Measurements from ENCODE around the gene SARNP.

The SARNP gene

GRCh38 chr12:55795950-55796349 lies 21.6 kb downstream of the SARNP start:
- no peak overlapping the region for H3K4me2 ChIP-seq (ENCODE audit: low read depth, low read length, poor library complexity, severe bottlenecking)
- no peaks in the 10 kb centered on the region for H3K27me3 ChIP-seq (ENCODE audit: low read length)
- no peak overlapping the region for H2AFZ ChIP-seq (ENCODE audit: low read depth, low read length, severe bottlenecking)
- no peak overlapping the region for H3K27ac ChIP-seq (ENCODE audit: low read depth, low read length)
- H3K9me2 ChIP-seq (replicated peaks; ENCODE audit: insufficient read depth, low read length), result no peaks in the 10 kb centered on the region
- no peaks in the 10 kb centered on the region for H3K79me2 ChIP-seq (ENCODE audit: insufficient read depth, low read length)
- H3F3A ChIP-seq (ENCODE audit: insufficient read depth), result peaks cover 1% of the 10 kb centered on the region; the same call in 1 of the 2 replicates
- H3K4me3 ChIP-seq (ENCODE audit: insufficient read depth, low read length, poor library complexity, severe bottlenecking), result no peak overlapping the region
- H3K9ac ChIP-seq (ENCODE audit: low read length), result no peak overlapping the region
- no peaks in the 10 kb centered on the region; the same call in 1 of the 2 replicates for H4K20me1 ChIP-seq (ENCODE audit: low read depth, low read length)
- H3K9me3 ChIP-seq (ENCODE audit: insufficient read depth, low read length), result no peaks in the 10 kb centered on the region
- TF ChIP-seq EZH2phosphoT487 (conservative IDR thresholded peaks at IDR 0.05; ENCODE audit: low read length) (no peak), CTCF (IDR thresholded peaks at IDR 0.05; ENCODE audit: insufficient read depth, low read length, poor library complexity, severe bottlenecking) (no peak)
- H3K36me3 ChIP-seq (ENCODE audit: low read length), result peaks cover 62% of the 10 kb centered on the region

GRCh38 chr12:55789893-55790292 lies 27.6 kb downstream of the SARNP start:
- no peaks in the 10 kb centered on the region for H3K9me3 ChIP-seq (ENCODE audit: insufficient read depth, low read length)
- H3K36me3 ChIP-seq (ENCODE audit: low read length), result peaks cover 57% of the 10 kb centered on the region

GRCh38 chr12:55789171-55789570 lies 28.4 kb downstream of the SARNP start:
- TF ChIP-seq EZH2phosphoT487 (conservative IDR thresholded peaks at IDR 0.05; ENCODE audit: low read length), result no peak
- no peak for TF ChIP-seq CTCF (IDR thresholded peaks at IDR 0.05; ENCODE audit: insufficient read depth, low read length, poor library complexity, severe bottlenecking)
- no peaks in the 10 kb centered on the region for H3K79me2 ChIP-seq (ENCODE audit: insufficient read depth, low read length)
- no peaks in the 10 kb centered on the region for H4K20me1 ChIP-seq (ENCODE audit: low read depth, low read length)
- 0 out of 2 replicates have a peak, but pooled peaks cover 7% of the 10 kb centered on the region for H3F3A ChIP-seq (ENCODE audit: insufficient read depth)
- no peaks in the 10 kb centered on the region for H3K27me3 ChIP-seq (ENCODE audit: low read length)
- H3K36me3 ChIP-seq (ENCODE audit: low read length), result peaks cover 57% of the 10 kb centered on the region
- no peaks in the 10 kb centered on the region for H3K9me3 ChIP-seq (ENCODE audit: insufficient read depth, low read length)
- H3K27ac ChIP-seq (ENCODE audit: low read depth, low read length), result no peak overlapping the region
- H2AFZ ChIP-seq (ENCODE audit: low read depth, low read length, severe bottlenecking), result no peak overlapping the region
- no peak overlapping the region for H3K4me3 ChIP-seq (ENCODE audit: insufficient read depth, low read length, poor library complexity, severe bottlenecking)
- no peak overlapping the region for H3K9ac ChIP-seq (ENCODE audit: low read length)
- H3K9me2 ChIP-seq (replicated peaks; ENCODE audit: insufficient read depth, low read length), result no peaks in the 10 kb centered on the region
- H3K4me2 ChIP-seq (ENCODE audit: low read depth, low read length, poor library complexity, severe bottlenecking), result no peak overlapping the region

More at GRCh38 chr12:55789893-55790292, 27.6 kb downstream of the SARNP start:
- Histone ChIP-seq H3K27me3 (ENCODE audit: low read length) (no peaks in the 10 kb centered on the region), H4K20me1 (ENCODE audit: low read depth, low read length) (no peaks in the 10 kb centered on the region), H3K27ac (ENCODE audit: low read depth, low read length) (no peak overlapping the region), H3K9me2 (replicated peaks; ENCODE audit: insufficient read depth, low read length) (no peaks in the 10 kb centered on the region), H2AFZ (ENCODE audit: low read depth, low read length, severe bottlenecking) (no peak overlapping the region), H3K79me2 (ENCODE audit: insufficient read depth, low read length) (no peaks in the 10 kb centered on the region), H3K9ac (ENCODE audit: low read length) (no peak overlapping the region), H3F3A (ENCODE audit: insufficient read depth) (0 out of 2 replicates have a peak, but pooled peaks cover 7% of the 10 kb centered on the region), H3K4me2 (ENCODE audit: low read depth, low read length, poor library complexity, severe bottlenecking) (no peak overlapping the region), H3K4me3 (ENCODE audit: insufficient read depth, low read length, poor library complexity, severe bottlenecking) (no peak overlapping the region)
- TF ChIP-seq CTCF (IDR thresholded peaks at IDR 0.05; ENCODE audit: insufficient read depth, low read length, poor library complexity, severe bottlenecking), result no peak
- no peak for TF ChIP-seq EZH2phosphoT487 (conservative IDR thresholded peaks at IDR 0.05; ENCODE audit: low read length)
